ENCODE data around the gene HSD17B11.

DNA sequence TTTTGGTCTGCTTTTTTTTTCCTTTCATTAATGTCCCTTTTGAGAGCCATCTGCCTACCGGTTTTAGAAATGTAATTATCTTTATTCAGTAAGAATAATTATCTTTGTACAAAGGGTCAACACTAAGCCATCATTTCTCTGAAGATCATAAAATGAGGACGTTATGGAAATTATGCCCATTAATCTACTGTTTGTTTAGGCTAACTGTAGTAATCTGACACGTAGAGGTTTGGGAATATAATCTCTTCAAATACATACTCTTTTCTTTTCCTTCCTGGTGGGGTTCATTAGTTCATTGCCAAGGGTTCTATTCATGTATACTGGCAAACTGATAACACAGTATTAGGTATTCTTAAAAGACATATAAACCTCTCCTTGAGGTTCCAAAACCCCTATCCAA, 64.5 kb downstream of the HSD17B11 start:
- TF ChIP-seq, protein P1, sequence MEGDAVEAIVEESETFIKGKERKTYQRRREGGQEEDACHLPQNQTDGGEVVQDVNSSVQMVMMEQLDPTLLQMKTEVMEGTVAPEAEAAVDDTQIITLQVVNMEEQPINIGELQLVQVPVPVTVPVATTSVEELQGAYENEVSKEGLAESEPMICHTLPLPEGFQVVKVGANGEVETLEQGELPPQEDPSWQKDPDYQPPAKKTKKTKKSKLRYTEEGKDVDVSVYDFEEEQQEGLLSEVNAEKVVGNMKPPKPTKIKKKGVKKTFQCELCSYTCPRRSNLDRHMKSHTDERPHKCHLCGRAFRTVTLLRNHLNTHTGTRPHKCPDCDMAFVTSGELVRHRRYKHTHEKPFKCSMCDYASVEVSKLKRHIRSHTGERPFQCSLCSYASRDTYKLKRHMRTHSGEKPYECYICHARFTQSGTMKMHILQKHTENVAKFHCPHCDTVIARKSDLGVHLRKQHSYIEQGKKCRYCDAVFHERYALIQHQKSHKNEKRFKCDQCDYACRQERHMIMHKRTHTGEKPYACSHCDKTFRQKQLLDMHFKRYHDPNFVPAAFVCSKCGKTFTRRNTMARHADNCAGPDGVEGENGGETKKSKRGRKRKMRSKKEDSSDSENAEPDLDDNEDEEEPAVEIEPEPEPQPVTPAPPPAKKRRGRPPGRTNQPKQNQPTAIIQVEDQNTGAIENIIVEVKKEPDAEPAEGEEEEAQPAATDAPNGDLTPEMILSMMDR (IDR thresholded peaks at IDR 0.05 in 8 of 11, conservative IDR thresholded peaks at IDR 0.05 in 3 of 11), result no peak
- no peak for TF ChIP-seq POLR2A (IDR thresholded peaks at IDR 0.05)
